RWPE1 (cell line): ENCODE measurements around the gene CAPN5.
A peak's percentile ranks its signal among the peaks of the same experiment; 100 is the strongest.

Source experiments
- CTCF ChIA-PET: fragments of 350-600 bp; sonication (Branson Sonifier 250); formaldehyde crosslinking; extraction: SDS; loops from one replicate; lab custom pipeline; 2021; lab: Yijun Ruan, JAX
- POLR2A ChIA-PET: fragments of 400-600 bp; formaldehyde crosslinking; extraction: SDS; loops from one replicate; lab custom pipeline; 2020; ENCODE audit warnings: antibody characterized with exemption; ENCODE audit not compliant: low non-redundant PET; lab: Yijun Ruan, JAX
- DNase-seq: peaks from one replicate; pipeline ENCODE4 v3.0.0; 2012; ENCODE audit warnings: low spot score
- H3K27ac ChIP-seq: fragments of 450-650 bp; 2 replicates; pipeline ENCODE4 v1.5.1; 2017
- TF ChIP-seq, protein P1 (sequence below): fragments of 450-650 bp; conservative IDR thresholded peaks from 2 replicates; pipeline ENCODE4 v1.5.1; 2017; ENCODE audit warnings: low read depth, mild to moderate bottlenecking

CAPN5 gene

DNA sequence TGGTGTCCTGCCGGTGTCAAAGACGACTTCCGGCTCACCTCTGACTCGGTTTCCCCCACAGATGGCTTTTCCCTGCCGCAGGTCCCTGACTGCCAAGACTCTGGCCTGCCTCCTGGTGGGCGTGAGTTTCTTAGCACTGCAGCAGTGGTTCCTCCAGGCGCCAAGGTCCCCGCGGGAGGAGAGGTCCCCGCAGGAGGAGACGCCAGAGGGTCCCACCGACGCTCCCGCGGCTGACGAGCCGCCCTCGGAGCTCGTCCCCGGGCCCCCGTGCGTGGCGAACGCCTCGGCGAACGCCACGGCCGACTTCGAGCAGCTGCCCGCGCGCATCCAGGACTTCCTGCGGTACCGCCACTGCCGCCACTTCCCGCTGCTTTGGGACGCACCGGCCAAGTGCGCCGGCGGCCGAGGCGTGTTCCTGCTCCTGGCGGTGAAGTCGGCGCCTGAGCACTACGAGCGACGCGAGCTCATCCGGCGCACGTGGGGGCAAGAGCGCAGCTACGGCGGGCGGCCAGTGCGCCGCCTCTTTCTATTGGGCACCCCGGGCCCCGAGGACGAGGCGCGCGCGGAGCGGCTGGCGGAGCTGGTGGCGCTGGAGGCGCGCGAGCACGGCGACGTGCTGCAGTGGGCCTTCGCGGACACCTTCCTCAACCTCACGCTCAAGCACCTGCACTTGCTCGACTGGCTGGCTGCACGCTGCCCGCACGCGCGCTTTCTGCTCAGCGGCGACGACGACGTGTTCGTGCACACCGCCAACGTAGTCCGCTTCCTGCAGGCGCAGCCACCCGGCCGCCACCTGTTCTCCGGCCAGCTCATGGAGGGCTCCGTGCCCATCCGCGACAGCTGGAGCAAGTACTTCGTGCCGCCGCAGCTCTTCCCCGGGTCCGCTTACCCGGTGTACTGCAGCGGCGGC is 27.0 kb upstream of the CAPN5 start:
- ChIA-PET CTCF (interaction anchor here (0.5 to 2.7 kb wide), 19 partner anchors 8 to 827 kb away, joined by 3 to 12 read pairs (median 3); no protein-coding TSS in a partner anchor), POLR2A (interaction anchor here (0.6 kb wide), 1 partner anchor 16 kb away, joined by 4 read pairs; no protein-coding TSS in a partner anchor)
- H3K27ac ChIP-seq = no peak overlapping the region
- TF ChIP-seq, protein P1, sequence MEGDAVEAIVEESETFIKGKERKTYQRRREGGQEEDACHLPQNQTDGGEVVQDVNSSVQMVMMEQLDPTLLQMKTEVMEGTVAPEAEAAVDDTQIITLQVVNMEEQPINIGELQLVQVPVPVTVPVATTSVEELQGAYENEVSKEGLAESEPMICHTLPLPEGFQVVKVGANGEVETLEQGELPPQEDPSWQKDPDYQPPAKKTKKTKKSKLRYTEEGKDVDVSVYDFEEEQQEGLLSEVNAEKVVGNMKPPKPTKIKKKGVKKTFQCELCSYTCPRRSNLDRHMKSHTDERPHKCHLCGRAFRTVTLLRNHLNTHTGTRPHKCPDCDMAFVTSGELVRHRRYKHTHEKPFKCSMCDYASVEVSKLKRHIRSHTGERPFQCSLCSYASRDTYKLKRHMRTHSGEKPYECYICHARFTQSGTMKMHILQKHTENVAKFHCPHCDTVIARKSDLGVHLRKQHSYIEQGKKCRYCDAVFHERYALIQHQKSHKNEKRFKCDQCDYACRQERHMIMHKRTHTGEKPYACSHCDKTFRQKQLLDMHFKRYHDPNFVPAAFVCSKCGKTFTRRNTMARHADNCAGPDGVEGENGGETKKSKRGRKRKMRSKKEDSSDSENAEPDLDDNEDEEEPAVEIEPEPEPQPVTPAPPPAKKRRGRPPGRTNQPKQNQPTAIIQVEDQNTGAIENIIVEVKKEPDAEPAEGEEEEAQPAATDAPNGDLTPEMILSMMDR = peak; percentile 31
- peak; percentile 33 for DNase-seq

GRCh38 chr11:77040401-77040777 is 26.4 kb upstream of the CAPN5 start:
- CTCF ChIA-PET = interaction anchor here (0.9 to 2.7 kb wide), 8 partner anchors 7 to 319 kb away, joined by 3 to 12 read pairs (median 4); no protein-coding TSS in a partner anchor
- POLR2A ChIA-PET = interaction anchor here (0.6 kb wide), 1 partner anchor 16 kb away, joined by 4 read pairs; no protein-coding TSS in a partner anchor
- no peak for DNase-seq
- H3K27ac ChIP-seq = no peak overlapping the region
- TF ChIP-seq, protein P1 = no peak

- no peak overlapping the region for H3K27ac ChIP-seq
- TF ChIP-seq, protein P1 = no peak
- POLR2A ChIA-PET = no interaction called here
- DNase-seq = no peak
- CTCF ChIA-PET = interaction anchor here (0.7 to 2.7 kb wide), 3 partner anchors 51 to 121 kb away, joined by 3 to 10 read pairs (median 3); no protein-coding TSS in a partner anchor
Measured at GRCh38 chr11:77040889-77041288, 25.9 kb upstream of the CAPN5 start.

GRCh38 chr11:77042111-77042726 is 24.6 kb upstream of the CAPN5 start:
- CTCF ChIA-PET = interaction anchor here (0.5 kb wide), 1 partner anchor 13 kb away, joined by 3 read pairs; no protein-coding TSS in a partner anchor
- DNase-seq = no peak
- H3K27ac ChIP-seq = no peak overlapping the region
- TF ChIP-seq, protein P1 = no peak
- POLR2A ChIA-PET = no interaction called here

GRCh38 chr11:77044356-77044755 is 22.4 kb upstream of the CAPN5 start:
- ChIA-PET POLR2A (no interaction called here), CTCF (interaction anchor here (0.8 kb wide), 1 partner anchor 124 kb away, joined by 3 read pairs; no protein-coding TSS in a partner anchor)
- DNase-seq = no peak

More at GRCh38 chr11:77044356-77044755, 22.4 kb upstream of the CAPN5 start:
- TF ChIP-seq, protein P1 = no peak
- H3K27ac ChIP-seq = no peak overlapping the region
